Dedifferentiated amniotic fluid mesenchymal stem cell (primary cell): Measurements from ENCODE around the gene WWC2.

ENCODE experiments used
- DNase-seq: peaks from one replicate; pipeline ENCODE4 v3.0.0-alpha.2; 2016; ENCODE audit errors: extremely low spot score

Gene WWC2

GRCh38 chr4:183256756-183257385, 157.8 kb downstream of the WWC2 start:
- DNase-seq, result no peak

GRCh38 chr4:183257808-183258207, 158.8 kb downstream of the WWC2 start:
- DNase-seq, result no peak

- no peak for DNase-seq
Observed at GRCh38 chr4:183260491-183261151, 161.6 kb downstream of the WWC2 start.

GRCh38 chr4:183261953-183262775, 163.1 kb downstream of the WWC2 start:
- peak; percentile 77 for DNase-seq

- DNase-seq, result no peak
Observed at GRCh38 chr4:183262776-183263100, 163.7 kb downstream of the WWC2 start.

DNA sequence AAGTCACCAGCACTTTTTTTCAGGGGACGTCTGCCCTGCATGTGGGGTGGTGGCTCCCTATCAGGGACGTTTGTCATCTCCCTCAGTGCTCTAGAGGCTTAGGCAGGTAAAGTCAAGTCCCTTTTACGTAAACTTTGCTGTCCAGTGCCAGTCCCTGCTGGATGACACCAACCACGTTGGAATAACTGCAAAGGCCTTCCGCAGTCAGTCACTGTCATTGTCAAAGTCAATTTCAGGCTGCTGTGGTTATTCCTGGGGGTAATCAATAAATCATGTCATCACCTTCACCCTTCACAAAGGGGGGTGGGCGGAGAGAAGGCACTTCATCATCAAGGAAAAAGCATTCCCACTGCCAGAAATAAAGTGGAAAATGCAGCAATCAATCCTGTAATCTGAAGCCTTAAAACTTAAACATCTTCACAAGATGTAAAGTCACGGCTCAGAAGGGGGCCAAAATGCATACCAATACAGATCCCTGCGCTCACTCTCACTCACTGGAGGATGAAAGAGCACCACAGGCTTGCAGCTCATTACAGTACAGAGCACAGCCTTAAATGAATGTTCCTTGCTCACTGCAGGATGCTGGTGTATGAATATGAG, 164.8 kb downstream of the WWC2 start:
- no peak for DNase-seq

GRCh38 chr4:183264614-183265013, 165.6 kb downstream of the WWC2 start:
- peak; percentile 54 for DNase-seq

- no peak for DNase-seq
Observed at GRCh38 chr4:183266371-183266770, 167.3 kb downstream of the WWC2 start.

DNA sequence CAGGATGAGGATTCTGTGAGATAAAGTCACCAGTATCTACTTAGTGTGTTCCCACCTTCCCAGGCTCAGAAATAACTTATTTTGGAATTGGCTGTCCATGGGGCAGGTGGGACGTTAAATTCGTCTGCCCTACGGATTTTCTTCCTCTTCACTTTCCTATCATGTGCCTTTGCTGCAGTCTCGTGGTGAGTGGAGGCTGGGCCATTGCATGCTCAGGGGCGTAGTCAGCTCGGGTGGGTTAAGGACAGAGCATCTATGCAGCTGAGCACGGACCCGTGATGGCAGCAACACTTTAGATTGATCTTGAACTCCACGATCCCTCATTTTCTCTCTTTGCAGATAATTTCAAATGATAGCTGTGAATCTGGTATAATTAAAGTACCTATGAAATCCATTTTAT, 169.5 kb downstream of the WWC2 start:
- no peak for DNase-seq

GRCh38 chr4:183272384-183272783, 173.3 kb downstream of the WWC2 start:
- DNase-seq, result no peak

DNA sequence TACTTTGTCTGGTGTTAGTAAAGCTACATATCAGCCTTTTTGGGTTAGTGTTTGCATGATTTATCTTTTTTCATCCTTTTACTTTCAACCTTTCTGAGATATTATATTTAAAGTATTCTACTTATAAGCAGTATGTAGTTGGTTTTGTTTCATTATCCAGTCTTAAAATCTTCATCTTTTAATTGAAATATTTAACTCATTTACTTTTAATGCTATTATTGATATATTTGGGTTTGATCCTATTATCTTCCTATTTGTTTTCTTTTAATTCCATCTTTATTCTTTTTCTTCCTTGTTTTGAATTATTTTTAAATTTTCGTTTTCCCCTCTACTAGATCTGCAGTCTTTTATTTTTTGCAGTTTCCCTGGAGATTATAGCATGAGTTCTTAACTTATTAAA, 177.0 kb downstream of the WWC2 start:
- no peak for DNase-seq

- no peak for DNase-seq
Observed at GRCh38 chr4:183284258-183284785, 185.3 kb downstream of the WWC2 start.

- DNase-seq, result peak; percentile 59
Observed at GRCh38 chr4:183284965-183285364, 185.9 kb downstream of the WWC2 start.

GRCh38 chr4:183285886-183286285, 186.8 kb downstream of the WWC2 start:
- no peak for DNase-seq

DNA sequence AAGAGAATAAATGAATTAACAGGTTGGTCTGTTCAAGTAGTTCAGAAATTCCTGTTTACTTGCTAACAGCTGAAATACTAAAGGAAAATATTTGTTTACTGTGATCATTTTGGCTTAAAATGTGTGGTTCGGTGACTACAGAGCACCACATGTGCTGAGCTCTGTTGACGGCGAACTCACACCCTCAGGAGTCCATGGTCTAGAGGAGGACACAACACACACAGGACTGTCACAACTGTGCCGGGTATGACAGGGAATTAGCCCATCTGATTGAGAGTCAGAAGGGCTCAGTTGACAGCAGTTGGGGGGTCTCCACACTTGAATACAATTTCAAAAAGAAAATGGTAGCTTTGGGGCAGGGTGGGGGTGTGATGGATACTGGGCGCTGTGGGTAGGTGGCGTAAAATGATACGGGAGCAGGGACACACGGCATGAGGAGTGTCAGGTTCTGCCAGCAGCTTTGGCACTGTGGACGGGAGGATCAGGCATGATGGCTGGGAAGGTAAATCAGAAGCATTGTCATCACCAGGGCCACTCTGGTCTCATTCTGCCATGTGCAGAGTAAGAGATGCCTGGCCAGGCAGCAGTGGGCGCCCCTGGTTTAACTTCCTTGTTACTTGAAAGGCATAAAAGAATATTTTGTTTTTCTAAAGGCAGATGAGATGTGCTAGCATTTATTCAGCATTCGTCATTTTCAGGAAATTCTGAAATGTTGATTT, 187.7 kb downstream of the WWC2 start:
- no peak for DNase-seq

- no peak for DNase-seq
Observed at GRCh38 chr4:183287309-183287659, 188.2 kb downstream of the WWC2 start.

GRCh38 chr4:183287677-183288076, 188.6 kb downstream of the WWC2 start:
- DNase-seq, result no peak

DNA sequence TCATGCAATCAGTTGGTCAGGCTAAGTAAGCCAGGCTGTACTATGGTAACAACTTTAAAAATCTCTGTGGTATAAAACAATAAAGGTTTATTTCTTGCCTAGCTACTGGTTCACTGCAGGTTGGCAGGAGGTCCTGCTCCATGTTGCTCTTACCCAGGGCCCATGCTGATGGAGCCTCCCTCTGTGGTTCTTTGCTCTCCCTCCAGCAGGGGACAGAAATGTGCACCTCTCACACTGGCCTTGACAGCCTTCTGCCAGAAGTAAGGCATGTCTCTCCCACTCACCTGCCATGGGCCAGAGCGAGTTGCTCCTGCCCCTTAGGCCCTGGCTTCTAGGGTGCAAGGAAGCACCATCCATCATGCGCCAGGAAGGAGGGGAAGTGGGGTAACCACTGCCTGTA, 189.9 kb downstream of the WWC2 start:
- DNase-seq, result no peak

DNA sequence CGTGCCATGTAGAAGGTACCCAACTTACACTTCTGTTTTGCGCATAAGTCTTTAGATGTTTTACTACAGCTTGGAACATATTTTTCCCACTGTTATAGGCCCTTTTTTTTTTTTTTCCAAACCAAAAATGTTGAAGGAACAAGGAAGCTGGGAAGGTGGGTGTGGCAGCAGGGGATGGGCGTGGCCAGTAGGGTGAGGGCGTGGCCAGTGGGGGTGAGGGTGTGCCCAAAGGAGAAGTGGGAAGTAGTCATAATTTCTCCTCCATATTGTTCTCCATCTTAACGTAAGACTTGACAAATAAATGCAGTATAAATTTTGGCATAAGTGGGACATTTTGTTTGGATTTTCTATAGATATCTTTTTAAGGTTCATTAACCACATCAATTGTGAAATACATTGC, 190.6 kb downstream of the WWC2 start:
- DNase-seq, result no peak

DNA sequence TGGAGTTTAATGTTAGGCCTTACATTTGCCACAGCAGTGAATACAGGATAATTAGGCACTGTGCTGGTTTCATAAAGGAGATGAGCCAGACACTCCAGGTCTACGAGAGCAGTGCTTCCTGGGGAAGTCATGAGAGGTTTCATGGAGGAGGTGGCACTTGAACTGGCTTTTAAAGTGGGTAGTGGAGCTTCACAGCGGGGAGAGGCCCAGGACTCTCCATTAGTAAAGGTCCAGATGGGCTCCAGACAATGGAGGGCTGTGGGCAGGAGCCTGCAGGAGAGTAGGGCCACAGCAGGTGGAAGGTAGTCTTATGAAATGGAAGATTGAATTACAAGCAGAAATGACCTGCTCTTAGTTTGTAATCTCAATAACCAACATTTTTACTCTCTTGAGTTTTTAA, 192.0 kb downstream of the WWC2 start:
- DNase-seq, result no peak

DNA sequence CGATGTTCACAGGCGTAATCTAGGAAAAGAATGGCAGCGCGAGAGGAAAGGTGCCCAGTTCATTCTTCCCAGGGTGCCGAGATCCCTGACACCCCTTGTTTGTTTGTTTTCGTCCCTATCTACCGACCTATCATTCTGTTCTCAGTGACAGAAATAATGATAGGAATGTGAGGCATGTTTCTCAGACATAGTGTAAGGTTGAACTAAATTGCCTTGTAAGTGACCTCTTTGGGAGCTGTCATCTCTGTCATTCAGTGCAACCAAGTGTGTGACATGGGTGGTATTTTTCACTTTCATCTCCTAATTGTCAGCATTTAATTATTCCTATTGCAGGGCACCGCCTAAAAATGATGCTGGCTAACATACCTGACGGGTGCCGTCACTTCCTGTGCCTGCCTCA, 196.7 kb downstream of the WWC2 start:
- DNase-seq, result no peak

- DNase-seq, result no peak
Observed at GRCh38 chr4:183297675-183298074, 198.6 kb downstream of the WWC2 start.
